GM18868 (cell line): ENCODE measurements around the gene PLEKHF1.
"Not testable (repeated sequence)": the region's sequence is repeated elsewhere in the genome, so short reads cannot be mapped to it uniquely, and the experiment has no call there.

Experiments used
- ATAC-seq: cut with Tn5 transposase; IDR thresholded peaks from one replicate; pipeline ENCODE4 v1.9.1; 2021; ENCODE audit warnings: mild to moderate bottlenecking, moderate library complexity; ENCODE audit not compliant: unreplicated experiment

PLEKHF1 gene

DNA sequence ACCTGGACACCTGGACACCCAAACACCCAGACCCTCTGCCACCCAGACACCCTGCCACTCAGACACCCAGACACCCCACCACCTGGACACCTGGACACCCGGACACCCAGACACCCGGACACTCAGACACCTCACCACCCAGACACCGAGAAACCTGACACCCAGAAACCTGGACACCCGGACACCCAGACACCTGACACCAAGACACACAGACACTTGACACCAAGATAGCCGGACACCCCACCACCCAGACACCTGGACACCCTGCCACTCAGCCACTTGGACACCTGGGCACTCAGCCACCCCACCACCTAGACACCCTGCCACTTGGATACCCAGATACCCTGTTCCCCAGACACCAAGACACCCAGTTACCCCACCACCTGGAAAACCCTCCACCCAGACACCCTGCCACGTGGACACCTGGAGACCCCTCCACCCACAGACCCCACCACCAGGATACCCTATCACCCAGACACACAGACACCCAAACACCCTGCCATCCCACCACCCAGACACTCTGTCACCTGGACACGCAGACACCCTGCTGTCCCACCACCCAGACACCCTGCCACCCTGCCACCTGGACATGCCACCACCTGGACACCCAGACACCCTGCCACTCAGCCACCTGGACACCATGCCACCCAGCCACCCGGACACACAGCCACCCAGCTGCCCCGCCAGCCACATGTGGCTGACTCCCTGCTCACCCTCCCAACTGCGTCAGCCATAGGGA lies 32.4 kb downstream of the PLEKHF1 start:
- no peak for ATAC-seq

DNA sequence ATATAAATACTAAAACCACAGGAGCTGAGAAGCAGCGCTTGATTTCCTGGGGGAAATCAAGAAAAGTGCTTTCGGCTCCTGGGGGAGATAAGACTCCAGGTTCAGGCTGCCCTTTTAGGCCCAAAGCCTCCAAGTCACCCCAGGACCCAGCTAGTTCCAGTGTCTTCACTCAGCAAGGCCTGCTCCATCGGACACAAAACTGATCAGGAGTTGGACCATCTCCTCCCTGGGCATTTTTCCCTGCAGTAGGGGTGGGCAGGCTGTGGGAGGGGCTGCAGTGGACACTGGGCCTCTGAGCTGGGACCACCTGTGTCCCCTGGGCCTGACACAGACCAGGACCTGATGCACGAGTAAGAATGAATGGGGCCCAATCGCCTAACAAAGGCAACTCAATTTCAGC lies 34.6 kb downstream of the PLEKHF1 start:
- ATAC-seq, result no peak

DNA sequence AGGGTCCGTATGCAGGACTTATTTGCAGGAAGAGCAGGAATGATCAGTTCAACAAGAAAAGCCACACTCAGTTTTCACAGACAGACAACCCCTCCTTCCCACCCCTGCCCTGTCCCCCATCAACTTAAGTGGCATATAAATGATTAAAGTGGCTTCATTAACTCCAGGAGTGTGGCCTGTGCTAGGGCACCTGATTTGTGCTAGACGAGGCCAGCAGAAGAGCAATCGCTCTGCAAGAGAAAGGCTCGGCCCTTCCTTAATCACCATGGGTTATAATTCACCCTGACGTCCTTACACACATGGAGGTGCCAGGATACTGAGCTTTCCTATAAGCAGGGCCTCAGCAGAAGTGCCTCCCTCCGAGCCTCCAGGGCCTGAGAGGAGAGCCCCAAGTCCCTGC lies 35.2 kb downstream of the PLEKHF1 start:
- no peak for ATAC-seq

DNA sequence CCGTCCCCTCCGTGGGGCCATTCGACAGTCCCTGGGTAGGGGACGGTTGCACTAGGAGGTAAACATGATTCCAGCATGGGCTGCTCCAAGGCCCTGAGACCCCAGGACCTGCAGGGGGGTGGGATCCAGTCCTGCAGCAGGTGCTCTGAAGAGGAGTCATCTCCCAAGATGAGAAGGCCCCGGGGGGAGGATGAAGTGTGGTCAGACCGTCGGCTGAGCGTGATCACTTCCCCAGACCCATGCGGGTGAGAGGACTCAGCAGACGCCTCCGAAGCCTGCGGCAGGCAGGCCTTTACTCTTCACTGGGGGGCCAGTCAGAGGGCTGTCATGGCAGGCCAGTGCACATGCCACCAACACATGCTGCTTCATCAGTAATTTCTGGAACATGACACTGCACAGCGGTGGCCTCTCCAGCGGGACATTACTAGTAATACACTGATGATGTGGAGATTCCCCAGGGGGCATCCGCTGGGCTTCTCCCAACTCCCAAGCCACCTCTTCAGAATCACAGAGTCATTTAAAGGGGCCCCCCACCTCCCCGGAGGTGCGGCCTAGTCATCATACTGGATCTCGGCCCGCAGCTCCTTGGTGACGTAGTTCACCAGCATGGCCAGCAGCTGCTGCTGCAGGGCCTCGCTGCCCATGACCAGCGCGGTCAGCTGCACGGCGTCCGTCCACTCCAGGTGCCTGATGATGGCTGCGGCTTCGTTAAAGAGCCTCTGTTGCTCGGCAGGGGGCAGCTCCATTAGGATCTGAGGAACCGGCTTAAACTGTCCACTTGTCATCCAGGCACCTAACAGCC lies 37.1 kb downstream of the PLEKHF1 start:
- no peak for ATAC-seq

DNA sequence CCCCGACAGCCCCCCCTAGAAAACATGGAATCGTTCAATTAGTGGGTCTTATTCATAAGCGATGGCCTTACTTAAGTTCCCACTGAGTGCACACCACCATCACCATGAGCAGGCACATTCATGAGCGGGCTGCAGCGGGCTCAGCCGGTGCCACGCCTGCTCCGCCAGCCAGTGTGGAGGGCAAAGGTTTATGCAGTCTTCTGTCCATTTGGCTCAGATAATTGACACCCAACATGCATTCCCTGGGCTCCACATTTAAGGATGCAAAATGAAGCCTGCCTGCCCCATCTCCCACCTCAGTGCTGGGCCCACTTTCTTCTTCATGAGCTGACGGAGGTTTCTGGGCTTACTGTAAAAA lies 37.7 kb downstream of the PLEKHF1 start:
- no peak for ATAC-seq

DNA sequence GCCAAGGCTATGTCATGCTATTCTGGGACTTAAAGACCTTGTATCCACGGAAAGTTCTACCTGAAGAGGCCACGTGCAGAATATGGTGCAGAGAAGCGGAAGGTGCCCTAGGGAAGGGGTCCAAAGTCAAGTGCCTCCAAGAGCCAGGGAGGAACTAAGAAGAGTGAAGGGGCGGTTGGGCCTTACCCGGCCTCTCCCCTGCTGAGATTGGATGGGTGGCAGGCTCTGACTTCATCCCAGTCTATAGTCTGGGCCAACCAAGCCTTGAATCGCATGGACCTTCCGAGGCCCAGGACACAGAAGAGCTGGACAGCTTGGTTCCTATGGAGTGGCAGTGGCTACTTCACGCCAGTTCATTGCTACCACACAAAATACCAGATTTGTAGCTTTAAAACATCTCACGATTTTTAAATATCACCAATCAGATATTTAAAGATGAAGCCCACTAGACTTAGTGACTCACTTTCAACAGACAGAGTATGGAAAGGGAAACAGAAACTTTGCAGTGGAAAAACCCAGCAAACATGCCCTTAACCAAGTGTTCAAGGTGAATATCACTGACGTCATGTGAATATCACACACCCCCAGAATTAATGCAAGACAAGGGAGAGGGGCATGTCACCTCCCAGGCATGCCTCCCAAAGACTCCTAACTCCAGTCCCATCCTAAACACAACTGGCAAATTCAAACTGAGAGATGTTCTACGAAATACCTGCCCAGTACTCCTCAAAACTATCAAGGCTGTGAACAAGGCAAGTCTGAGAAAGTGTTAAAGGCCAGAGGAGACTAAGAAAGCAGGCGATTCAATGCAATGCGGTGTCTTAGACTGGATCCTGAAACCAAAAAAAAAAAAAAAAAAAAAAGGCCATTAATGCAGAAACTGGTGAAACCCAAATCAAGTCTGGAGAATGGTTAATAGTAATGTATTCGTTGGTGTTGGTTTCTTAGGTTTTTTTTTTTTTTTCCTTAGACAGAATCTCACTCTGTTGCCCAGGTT lies 39.6 kb downstream of the PLEKHF1 start:
- ATAC-seq, result peak; percentile 88

DNA sequence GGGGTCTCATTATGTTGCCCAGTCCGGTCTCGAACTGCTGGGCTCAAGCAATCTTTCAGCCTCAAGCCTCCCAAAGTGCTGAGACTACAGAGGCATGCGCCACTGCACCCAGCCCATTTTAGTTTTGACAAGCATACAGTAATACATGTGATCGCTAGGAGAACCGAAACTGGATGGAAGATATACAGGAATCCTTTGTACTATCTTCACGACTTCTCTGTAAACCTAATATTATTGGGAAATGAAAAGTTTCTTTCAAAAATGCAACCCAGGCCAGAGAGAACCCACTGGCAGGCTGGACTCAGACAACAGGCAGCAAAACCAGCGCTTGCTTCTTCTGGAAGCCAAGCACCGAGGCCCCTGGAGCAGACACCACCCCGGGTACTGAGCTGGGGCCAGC lies 40.4 kb downstream of the PLEKHF1 start:
- ATAC-seq, result no peak

DNA sequence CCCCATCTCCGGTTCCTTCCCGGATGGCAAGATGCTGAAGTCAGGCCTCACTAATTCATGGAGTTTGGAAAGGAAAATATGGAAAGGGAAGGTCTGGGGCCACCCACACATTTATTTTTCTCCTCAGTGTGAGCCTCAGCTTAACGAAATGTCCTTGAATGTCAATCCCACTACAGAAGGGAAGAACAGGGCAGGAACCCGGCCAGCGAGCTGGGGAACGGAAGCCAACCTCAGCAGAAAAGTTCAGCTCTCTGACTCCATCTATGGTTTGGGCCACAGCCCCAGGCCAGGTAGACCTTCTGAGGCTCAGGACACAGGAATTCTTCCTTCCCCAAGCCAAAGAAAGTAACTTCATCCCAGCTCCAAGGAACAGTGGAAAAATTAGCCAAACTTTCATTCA lies 41.4 kb downstream of the PLEKHF1 start:
- ATAC-seq, result no peak

DNA sequence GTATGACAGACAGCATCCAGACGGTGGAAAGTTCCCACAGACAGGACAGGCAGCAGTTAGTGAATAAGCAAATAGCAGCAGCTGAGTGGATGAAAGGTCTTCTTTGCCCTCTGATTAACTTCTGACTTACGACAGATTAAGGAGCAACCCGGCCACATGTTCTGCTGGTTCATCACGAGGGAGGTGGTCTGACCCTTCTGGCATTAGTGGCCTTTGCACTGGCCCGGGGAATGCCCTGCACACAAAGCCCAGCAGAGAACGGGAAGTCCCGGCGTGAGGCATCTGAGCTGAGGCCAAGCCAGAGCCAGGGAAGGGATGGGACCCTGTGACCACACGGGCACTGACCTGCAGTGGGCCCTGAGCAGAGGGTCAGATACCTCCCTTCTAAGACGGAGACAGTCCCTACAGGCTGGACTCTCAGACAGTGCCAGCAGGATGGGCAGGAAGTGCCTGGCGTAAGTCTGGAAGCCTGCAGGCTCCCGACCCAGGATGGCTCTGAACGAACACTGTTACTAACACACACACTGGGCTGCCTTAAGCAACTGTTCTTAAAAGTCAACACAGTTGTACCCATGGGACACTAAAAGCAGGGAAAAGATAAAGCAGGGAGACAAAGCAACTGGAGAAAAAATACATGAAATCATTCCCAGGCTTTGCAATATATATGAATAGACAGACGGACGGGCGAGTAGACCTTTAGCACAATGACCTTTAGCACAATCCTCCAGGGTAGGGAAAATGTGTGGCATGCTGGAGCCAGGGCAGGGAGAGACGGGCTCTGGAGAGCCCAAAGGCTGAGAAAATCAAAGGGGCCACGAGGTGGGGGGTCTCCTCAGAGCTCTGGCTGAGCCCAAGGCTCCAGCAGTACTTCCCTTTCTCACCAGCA lies 43.5 kb downstream of the PLEKHF1 start:
- no peak for ATAC-seq

DNA sequence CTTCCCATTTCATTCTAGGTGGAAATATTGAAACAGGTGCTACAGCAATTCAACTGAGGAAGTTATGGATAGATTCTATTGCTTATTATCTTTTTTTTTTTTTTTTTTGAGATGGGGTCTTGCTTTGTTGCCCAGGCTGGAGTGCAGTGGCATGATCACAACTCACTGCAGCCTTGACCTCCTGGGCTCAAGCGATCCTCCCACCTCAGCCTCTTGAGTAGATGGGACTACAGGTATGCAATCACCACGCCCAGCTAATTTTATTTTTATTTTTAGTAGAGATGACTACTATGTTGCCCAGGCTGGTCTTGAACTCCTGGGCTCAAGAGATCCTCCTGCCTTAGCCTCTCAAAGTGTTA lies 44.2 kb downstream of the PLEKHF1 start:
- not testable (repeated sequence) for ATAC-seq

DNA sequence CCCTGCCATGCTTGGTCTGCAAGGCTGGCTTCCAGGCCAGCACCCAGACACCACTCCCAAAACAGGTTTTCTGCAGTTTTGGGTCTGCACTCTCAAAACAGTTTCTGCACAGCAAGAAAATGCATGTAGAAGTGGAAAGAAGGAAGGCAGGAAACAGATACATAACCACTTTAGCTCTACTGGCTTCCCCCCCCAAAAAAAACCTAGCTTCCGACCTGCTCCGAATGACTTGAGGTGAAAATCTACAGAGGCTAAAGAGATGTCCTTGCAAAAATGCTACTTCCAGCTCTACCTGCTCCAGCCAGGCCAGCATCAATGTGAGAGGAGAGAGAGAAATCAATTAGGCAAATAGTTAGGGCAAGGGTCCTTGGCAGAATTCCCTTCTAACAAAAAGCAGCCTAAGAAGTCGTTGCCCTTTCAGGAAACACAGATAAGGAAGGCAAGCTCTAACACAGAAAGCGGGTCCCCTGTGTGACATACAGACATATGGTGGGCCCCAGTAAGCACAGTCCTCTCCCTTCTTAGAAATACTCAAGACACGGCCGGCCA lies 46.4 kb downstream of the PLEKHF1 start:
- ATAC-seq, result no peak

DNA sequence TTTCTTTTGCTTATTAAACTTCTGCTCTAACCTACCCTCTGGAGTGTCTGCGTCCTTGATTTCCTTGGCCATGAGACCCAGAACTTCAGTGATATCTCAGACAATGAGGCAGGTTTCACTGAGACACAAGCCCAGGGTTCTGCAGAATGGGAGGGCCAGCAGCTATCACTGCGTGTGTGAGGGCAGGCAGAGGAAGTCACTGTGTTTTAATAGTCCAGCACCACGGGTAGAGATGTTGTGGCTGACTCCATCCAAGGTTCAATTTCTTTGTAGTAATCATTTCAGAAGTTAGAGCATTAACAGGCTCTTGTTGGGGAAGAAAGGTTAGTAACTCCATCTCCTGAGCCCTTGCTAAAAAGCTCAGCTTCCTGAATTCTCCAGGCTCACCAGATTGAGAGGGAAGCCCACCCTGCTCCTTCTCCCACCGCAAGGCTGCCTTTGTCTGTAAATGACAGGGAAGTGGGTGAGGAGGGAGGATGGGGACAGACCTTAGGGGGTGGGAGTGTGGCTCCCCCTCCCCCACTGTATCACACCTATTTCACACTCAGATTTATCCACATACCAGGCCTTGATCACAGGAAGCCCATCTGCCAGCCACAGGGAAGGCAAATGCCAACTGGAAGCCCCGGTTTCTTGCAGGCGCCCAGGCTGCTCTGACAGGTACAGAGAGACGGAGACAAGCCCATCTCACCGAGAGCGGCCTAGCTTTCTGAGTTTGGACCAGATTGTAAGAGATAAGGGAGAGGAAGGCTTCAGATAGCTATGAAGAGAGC lies 47.7 kb downstream of the PLEKHF1 start:
- ATAC-seq, result no peak

DNA sequence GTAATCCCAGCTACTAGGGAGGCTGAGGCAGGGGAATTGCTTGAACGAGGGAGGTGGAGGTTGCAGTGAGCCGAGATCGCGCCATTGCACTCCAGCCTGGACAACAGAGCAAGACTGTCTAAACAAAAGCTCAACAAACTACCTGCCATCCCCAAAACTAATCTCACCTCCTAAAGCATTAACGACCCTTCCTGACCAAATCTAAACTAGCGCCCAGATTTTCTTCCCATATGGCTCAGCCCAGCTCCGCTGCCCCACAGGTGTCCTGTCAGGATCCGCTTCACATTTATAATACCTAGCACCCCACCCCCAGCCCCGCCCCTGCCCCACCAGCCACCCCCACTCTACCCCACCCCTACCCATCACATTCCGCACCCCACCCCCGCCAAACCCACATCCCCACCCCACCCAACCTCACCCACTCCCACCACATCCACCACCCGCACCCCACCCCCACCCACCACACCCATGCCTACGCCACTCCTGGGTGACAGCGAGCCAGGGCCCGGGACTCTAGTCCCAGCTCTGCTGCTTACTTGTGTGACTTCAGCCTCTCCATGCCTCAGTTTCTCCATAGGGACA lies 49.2 kb downstream of the PLEKHF1 start:
- ATAC-seq, result peak; percentile 20

DNA sequence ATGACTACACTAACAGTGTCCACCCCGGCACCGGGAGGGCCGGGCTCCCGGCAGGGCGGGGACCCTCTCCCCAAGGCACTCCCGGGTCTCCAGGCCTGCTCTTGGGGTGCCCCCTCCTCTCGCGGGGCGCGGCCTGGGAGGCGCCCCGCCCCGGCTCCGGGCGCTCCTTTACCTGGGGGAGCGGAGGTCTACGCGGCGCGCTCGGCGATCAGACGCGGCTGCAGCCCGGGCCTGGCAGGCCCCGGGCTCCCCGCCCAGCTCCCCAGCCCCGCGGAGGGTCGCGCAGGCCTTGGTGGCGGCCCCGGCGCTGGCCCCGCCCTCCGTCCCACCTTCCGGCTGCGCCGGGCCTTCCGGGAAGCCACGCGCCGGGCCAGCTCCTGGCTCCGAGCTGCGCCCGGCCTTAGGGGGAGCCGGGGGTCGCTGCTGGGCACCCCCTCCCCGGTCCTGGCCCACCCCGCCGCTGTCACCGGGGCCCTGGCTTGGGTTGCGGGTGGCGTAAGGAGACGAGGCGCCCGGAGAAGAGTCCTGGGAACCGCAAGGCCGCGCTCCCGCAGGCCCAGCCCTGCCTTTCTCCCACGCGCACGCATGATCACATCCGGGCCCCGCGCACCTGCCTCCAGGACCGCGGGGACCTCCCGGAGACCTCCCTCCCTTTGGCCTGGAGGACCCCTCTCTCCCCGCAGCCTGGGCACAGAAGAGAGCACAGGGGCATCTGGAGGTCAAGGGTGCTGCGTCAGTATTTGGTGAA lies 49.9 kb downstream of the PLEKHF1 start, which contains the start of gene C19orf12:
C19orf12 (minus strand) TSS at position 309 of the 748 bp plus-strand sequence. CDS start 6,848 bp downstream, outside the sequence.
- peak; percentile 73 for ATAC-seq

DNA sequence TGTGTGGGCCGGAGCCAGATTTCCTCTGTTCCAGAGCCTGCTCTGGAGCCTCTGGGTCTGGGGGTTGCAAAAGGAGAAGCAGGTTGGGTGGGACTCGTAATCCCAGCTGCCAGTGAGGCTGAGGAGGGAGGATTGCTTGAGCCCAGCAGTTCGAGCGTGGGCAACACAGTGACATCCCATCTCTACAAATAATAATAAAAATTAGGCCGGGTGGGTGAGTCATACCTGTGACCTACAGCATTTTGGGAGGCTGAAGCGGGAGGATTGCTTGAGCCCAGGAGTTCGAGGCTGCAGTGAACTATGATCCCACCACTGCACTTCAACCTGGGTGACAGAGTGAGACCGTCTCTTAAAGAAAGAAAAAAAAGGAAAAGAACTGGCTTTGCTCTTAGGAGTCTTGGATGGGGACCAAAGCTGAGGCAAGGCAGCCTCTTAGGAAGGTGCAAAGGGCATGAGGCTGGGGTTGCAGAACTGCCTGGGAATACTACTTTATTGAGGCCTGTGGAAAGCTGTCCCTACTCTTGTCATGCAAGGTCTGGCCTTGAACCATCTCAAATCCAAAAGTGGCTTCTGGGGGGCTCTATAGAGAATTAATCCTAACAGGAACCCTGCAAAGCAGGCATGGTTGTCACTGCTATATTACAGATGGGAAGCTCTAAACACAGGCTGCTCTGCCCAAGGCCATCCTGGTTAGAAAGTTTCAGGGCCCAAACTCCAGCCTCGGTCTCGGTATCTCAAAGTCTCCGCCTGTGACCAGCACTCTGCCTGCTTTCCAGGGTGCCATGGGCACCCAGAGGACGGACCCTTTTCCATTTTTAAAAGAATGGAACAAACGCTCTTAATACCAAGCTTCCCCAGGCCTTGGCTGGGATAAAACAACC lies 50.7 kb downstream of the PLEKHF1 start:
- no peak for ATAC-seq

DNA sequence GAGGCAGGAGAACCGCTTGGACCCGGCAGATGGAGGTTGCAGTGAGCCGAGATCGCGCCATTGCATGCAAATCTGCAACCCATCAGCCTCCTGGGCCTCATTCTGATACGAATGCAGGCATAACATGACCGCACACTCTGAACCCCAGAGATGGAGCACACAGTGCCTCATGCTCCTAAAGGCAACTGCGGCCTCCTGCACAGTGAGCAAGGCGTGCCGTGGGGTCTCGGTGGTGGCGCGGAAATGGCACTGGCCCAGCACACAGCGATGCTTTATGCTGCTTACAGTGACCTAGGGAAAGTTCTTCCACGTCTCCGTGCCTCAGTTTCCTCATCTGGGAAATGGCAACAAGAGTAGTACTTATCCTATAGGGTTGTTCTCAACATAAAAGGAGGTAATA lies 51.8 kb downstream of the PLEKHF1 start:
- no peak for ATAC-seq

DNA sequence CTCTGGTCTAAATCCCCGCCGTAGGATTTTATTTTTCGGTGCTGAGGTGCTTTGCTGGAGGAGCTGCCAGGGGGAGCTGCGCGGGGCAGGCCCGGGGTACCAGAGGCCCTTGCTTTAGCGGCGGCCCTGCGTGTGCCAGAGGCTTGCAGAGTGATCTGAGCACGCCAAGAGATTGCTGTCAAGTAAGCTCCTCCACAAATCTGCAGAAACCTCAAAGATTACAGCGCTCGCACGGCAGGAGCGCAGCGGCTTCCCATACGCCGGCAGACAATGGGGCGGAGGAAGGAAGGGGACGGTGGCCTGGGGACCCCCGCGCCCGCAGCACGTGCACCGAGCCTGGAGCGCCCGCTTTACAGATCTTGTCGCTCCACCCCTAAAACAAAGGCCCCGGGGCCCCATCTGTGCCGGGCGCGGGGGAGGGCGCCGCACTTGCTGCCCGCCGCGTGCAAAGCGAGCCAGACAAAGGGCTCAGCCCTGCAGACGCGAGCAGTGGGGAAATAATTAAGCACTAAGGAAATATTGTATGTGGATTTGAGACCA lies 58.9 kb downstream of the PLEKHF1 start:
- ATAC-seq, result no peak
